Loucy (cell line): ENCODE measurements around the gene IDH2.

Experiments used
- H2AFZ ChIP-seq: fragments of 200-600 bp; sonication (generic); 2 replicates; pipeline ENCODE4 v1.6.0; 2016; ENCODE audit warnings: antibody characterized with exemption, mild to moderate bottlenecking, low read length, moderate library complexity
- H3F3A ChIP-seq: fragments of 200-600 bp; 2 replicates; pipeline ENCODE4 v1.6.0; 2016; ENCODE audit warnings: antibody characterized with exemption, low read depth, mild to moderate bottlenecking
- H3K27me3 ChIP-seq: fragments of 200-600 bp; sonication (generic); 2 replicates; pipeline ENCODE4 v1.6.1; 2014; ENCODE audit warnings: low read length, mild to moderate bottlenecking; ENCODE audit not compliant: insufficient read depth, poor library complexity, severe bottlenecking
- H3K36me3 ChIP-seq: fragments of 200-600 bp; sonication (generic); 2 replicates; pipeline ENCODE4 v1.6.1; 2016; ENCODE audit warnings: low read length; ENCODE audit not compliant: insufficient read depth
- H3K4me1 ChIP-seq: fragments of 200-600 bp; sonication (generic); 2 replicates; pipeline ENCODE4 v1.5.1; 2014; ENCODE audit warnings: low read length, mild to moderate bottlenecking; ENCODE audit not compliant: insufficient read depth, poor library complexity, severe bottlenecking
- H3K4me2 ChIP-seq: fragments of 200-600 bp; sonication (generic); 2 replicates; pipeline ENCODE4 v1.6.0; 2014; ENCODE audit warnings: antibody characterized with exemption, low read length, low read depth, mild to moderate bottlenecking; ENCODE audit not compliant: poor library complexity, severe bottlenecking
- H3K4me3 ChIP-seq: fragments of 200-600 bp; sonication (generic); 2 replicates; pipeline ENCODE4 v1.5.1; 2014; ENCODE audit warnings: low read length, mild to moderate bottlenecking, mixed read lengths; ENCODE audit not compliant: poor library complexity, severe bottlenecking
- H3K79me2 ChIP-seq: fragments of 200-600 bp; sonication (generic); 2 replicates; pipeline ENCODE4 v1.6.1; 2014; ENCODE audit warnings: low read length; ENCODE audit not compliant: insufficient read depth
- H3K9ac ChIP-seq: fragments of 200-600 bp; sonication (generic); 2 replicates; pipeline ENCODE4 v1.6.0; 2014; ENCODE audit warnings: mild to moderate bottlenecking, low read depth, low read length, moderate library complexity; ENCODE audit not compliant: poor library complexity, severe bottlenecking
- H3K9me2 ChIP-seq: fragments of 200-600 bp; sonication (generic); replicated peaks from 2 replicates; pipeline ENCODE4 v1.6.1; 2016; ENCODE audit warnings: low read depth, low read length, mixed read lengths
- H3K9me3 ChIP-seq: fragments of 200-600 bp; sonication (generic); 2 replicates; pipeline ENCODE4 v1.6.1; 2014; ENCODE audit warnings: mild to moderate bottlenecking, antibody characterized with exemption, low read length, low read depth; ENCODE audit not compliant: insufficient read depth
- H4K20me1 ChIP-seq: fragments of 200-600 bp; sonication (generic); 2 replicates; pipeline ENCODE4 v1.6.0; 2014; ENCODE audit warnings: antibody characterized with exemption, low read length, mild to moderate bottlenecking; ENCODE audit not compliant: insufficient read depth, poor library complexity, severe bottlenecking
- CTCF ChIP-seq: fragments of 200-600 bp; sonication (generic); conservative IDR thresholded peaks from 2 replicates; pipeline ENCODE4 v1.5.1; 2014; ENCODE audit warnings: mild to moderate bottlenecking, antibody characterized with exemption, low read length
- EZH2phosphoT487 ChIP-seq: fragments of 200-600 bp; IDR thresholded peaks from 2 replicates; pipeline ENCODE4 v1.6.1; 2018; ENCODE audit warnings: antibody characterized with exemption, mild to moderate bottlenecking, moderate library complexity, borderline replicate concordance

IDH2 gene

GRCh38 chr15:90063770-90064247 is 38.5 kb downstream of the IDH2 start:
- Histone ChIP-seq H3K27me3 (no peaks in the 10 kb centered on the region), H4K20me1 (no peaks in the 10 kb centered on the region), H3K9ac (no peak overlapping the region), H2AFZ (no peak overlapping the region), H3K4me3 (no peak overlapping the region), H3F3A (no peaks in the 10 kb centered on the region), H3K36me3 (peaks cover 8% of the 10 kb centered on the region; the same call in 1 of the 2 replicates), H3K79me2 (no peaks in the 10 kb centered on the region; the same call in 1 of the 2 replicates), H3K4me2 (no peak overlapping the region), H3K9me2 (no peaks in the 10 kb centered on the region), H3K9me3 (no peaks in the 10 kb centered on the region), H3K4me1 (peaks cover 6% of the 10 kb centered on the region)
- no peak for TF ChIP-seq CTCF
- no peak for TF ChIP-seq EZH2phosphoT487

GRCh38 chr15:90062973-90063769 is 39.1 kb downstream of the IDH2 start:
- TF ChIP-seq CTCF (no peak), EZH2phosphoT487 (no peak)
- Histone ChIP-seq H3K79me2 (no peaks in the 10 kb centered on the region; the same call in 1 of the 2 replicates), H3K4me2 (no peak overlapping the region), H2AFZ (no peak overlapping the region), H3K4me3 (no peak overlapping the region), H3F3A (no peaks in the 10 kb centered on the region), H3K36me3 (peaks cover 4% of the 10 kb centered on the region; the same call in 1 of the 2 replicates), H3K4me1 (peaks cover 6% of the 10 kb centered on the region), H3K27me3 (no peaks in the 10 kb centered on the region), H3K9me2 (no peaks in the 10 kb centered on the region), H4K20me1 (no peaks in the 10 kb centered on the region), H3K9ac (no peak overlapping the region), H3K9me3 (no peaks in the 10 kb centered on the region)

- H3K9me3 ChIP-seq: no peaks in the 10 kb centered on the region
- H3K4me1 ChIP-seq: peaks cover 6% of the 10 kb centered on the region
- H2AFZ ChIP-seq: no peak overlapping the region
- no peak overlapping the region for H3K4me2 ChIP-seq
- no peak overlapping the region for H3K4me3 ChIP-seq
- H4K20me1 ChIP-seq: no peaks in the 10 kb centered on the region
- H3K9ac ChIP-seq: no peak overlapping the region
- H3K9me2 ChIP-seq: no peaks in the 10 kb centered on the region
- H3K79me2 ChIP-seq: no peaks in the 10 kb centered on the region; the same call in 1 of the 2 replicates
- TF ChIP-seq CTCF: no peak
- TF ChIP-seq EZH2phosphoT487: no peak
- H3K27me3 ChIP-seq: no peaks in the 10 kb centered on the region
- H3F3A ChIP-seq: no peaks in the 10 kb centered on the region
- no peaks in the 10 kb centered on the region; the same call in 1 of the 2 replicates for H3K36me3 ChIP-seq
Observed at GRCh38 chr15:90062462-90062932, 39.8 kb downstream of the IDH2 start.
